Loucy (cell line): Measurements from ENCODE around the gene UVRAG.

Experiments
- H2AFZ ChIP-seq: fragments of 200-600 bp; sonication (generic); 2 replicates; pipeline ENCODE4 v1.6.0; 2016; ENCODE audit warnings: antibody characterized with exemption, mild to moderate bottlenecking, low read length, moderate library complexity
- H3F3A ChIP-seq: fragments of 200-600 bp; 2 replicates; pipeline ENCODE4 v1.6.0; 2016; ENCODE audit warnings: antibody characterized with exemption, low read depth, mild to moderate bottlenecking
- H3K27me3 ChIP-seq: fragments of 200-600 bp; sonication (generic); 2 replicates; pipeline ENCODE4 v1.6.1; 2014; ENCODE audit warnings: low read length, mild to moderate bottlenecking; ENCODE audit not compliant: insufficient read depth, poor library complexity, severe bottlenecking
- H3K36me3 ChIP-seq: fragments of 200-600 bp; sonication (generic); 2 replicates; pipeline ENCODE4 v1.6.1; 2016; ENCODE audit warnings: low read length; ENCODE audit not compliant: insufficient read depth
- H3K4me1 ChIP-seq: fragments of 200-600 bp; sonication (generic); 2 replicates; pipeline ENCODE4 v1.5.1; 2014; ENCODE audit warnings: low read length, mild to moderate bottlenecking; ENCODE audit not compliant: insufficient read depth, poor library complexity, severe bottlenecking
- H3K4me2 ChIP-seq: fragments of 200-600 bp; sonication (generic); 2 replicates; pipeline ENCODE4 v1.6.0; 2014; ENCODE audit warnings: antibody characterized with exemption, low read length, low read depth, mild to moderate bottlenecking; ENCODE audit not compliant: poor library complexity, severe bottlenecking
- H3K4me3 ChIP-seq: fragments of 200-600 bp; sonication (generic); 2 replicates; pipeline ENCODE4 v1.5.1; 2014; ENCODE audit warnings: low read length, mild to moderate bottlenecking, mixed read lengths; ENCODE audit not compliant: poor library complexity, severe bottlenecking
- H3K79me2 ChIP-seq: fragments of 200-600 bp; sonication (generic); 2 replicates; pipeline ENCODE4 v1.6.1; 2014; ENCODE audit warnings: low read length; ENCODE audit not compliant: insufficient read depth
- H3K9ac ChIP-seq: fragments of 200-600 bp; sonication (generic); 2 replicates; pipeline ENCODE4 v1.6.0; 2014; ENCODE audit warnings: mild to moderate bottlenecking, low read depth, low read length, moderate library complexity; ENCODE audit not compliant: poor library complexity, severe bottlenecking
- H3K9me2 ChIP-seq: fragments of 200-600 bp; sonication (generic); replicated peaks from 2 replicates; pipeline ENCODE4 v1.6.1; 2016; ENCODE audit warnings: low read depth, low read length, mixed read lengths
- H3K9me3 ChIP-seq: fragments of 200-600 bp; sonication (generic); 2 replicates; pipeline ENCODE4 v1.6.1; 2014; ENCODE audit warnings: mild to moderate bottlenecking, antibody characterized with exemption, low read length, low read depth; ENCODE audit not compliant: insufficient read depth
- H4K20me1 ChIP-seq: fragments of 200-600 bp; sonication (generic); 2 replicates; pipeline ENCODE4 v1.6.0; 2014; ENCODE audit warnings: antibody characterized with exemption, low read length, mild to moderate bottlenecking; ENCODE audit not compliant: insufficient read depth, poor library complexity, severe bottlenecking
- EZH2phosphoT487 ChIP-seq: fragments of 200-600 bp; IDR thresholded peaks from 2 replicates; pipeline ENCODE4 v1.6.1; 2018; ENCODE audit warnings: antibody characterized with exemption, mild to moderate bottlenecking, moderate library complexity, borderline replicate concordance
- TF ChIP-seq, protein P1 (sequence below): fragments of 200-600 bp; sonication (generic); conservative IDR thresholded peaks from 2 replicates; pipeline ENCODE4 v1.5.1; 2014; ENCODE audit warnings: mild to moderate bottlenecking, antibody characterized with exemption, low read length

Gene UVRAG

GRCh38 chr11:76164861-76165751, 350.1 kb downstream of the UVRAG start:
- H3K4me3 ChIP-seq: no peak overlapping the region
- no peaks in the 10 kb centered on the region for H3K27me3 ChIP-seq

GRCh38 chr11:76166314-76166713, 351.3 kb downstream of the UVRAG start:
- Histone ChIP-seq H3K36me3 (no peaks in the 10 kb centered on the region), H3F3A (no peaks in the 10 kb centered on the region), H3K9ac (no peak overlapping the region), H3K4me3 (no peak overlapping the region), H3K4me2 (no peak overlapping the region), H3K79me2 (no peaks in the 10 kb centered on the region), H3K9me2 (no peaks in the 10 kb centered on the region), H2AFZ (no peak overlapping the region), H3K27me3 (no peaks in the 10 kb centered on the region), H3K9me3 (no peaks in the 10 kb centered on the region), H3K4me1 (no peaks in the 10 kb centered on the region), H4K20me1 (no peaks in the 10 kb centered on the region)
- TF ChIP-seq EZH2phosphoT487: no peak
- TF ChIP-seq, protein P1, sequence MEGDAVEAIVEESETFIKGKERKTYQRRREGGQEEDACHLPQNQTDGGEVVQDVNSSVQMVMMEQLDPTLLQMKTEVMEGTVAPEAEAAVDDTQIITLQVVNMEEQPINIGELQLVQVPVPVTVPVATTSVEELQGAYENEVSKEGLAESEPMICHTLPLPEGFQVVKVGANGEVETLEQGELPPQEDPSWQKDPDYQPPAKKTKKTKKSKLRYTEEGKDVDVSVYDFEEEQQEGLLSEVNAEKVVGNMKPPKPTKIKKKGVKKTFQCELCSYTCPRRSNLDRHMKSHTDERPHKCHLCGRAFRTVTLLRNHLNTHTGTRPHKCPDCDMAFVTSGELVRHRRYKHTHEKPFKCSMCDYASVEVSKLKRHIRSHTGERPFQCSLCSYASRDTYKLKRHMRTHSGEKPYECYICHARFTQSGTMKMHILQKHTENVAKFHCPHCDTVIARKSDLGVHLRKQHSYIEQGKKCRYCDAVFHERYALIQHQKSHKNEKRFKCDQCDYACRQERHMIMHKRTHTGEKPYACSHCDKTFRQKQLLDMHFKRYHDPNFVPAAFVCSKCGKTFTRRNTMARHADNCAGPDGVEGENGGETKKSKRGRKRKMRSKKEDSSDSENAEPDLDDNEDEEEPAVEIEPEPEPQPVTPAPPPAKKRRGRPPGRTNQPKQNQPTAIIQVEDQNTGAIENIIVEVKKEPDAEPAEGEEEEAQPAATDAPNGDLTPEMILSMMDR: no peak

More at GRCh38 chr11:76164861-76165751, 350.1 kb downstream of the UVRAG start:
- H3K4me1 ChIP-seq: no peaks in the 10 kb centered on the region
- no peaks in the 10 kb centered on the region for H3K36me3 ChIP-seq
- no peak for TF ChIP-seq EZH2phosphoT487
- TF ChIP-seq, protein P1: no peak
- no peaks in the 10 kb centered on the region for H3K9me2 ChIP-seq
- no peaks in the 10 kb centered on the region for H3K79me2 ChIP-seq
- H3F3A ChIP-seq: no peaks in the 10 kb centered on the region
- no peak overlapping the region for H3K4me2 ChIP-seq
- H4K20me1 ChIP-seq: no peaks in the 10 kb centered on the region
- H3K9me3 ChIP-seq: no peaks in the 10 kb centered on the region
- no peak overlapping the region for H2AFZ ChIP-seq
- no peak overlapping the region for H3K9ac ChIP-seq

DNA sequence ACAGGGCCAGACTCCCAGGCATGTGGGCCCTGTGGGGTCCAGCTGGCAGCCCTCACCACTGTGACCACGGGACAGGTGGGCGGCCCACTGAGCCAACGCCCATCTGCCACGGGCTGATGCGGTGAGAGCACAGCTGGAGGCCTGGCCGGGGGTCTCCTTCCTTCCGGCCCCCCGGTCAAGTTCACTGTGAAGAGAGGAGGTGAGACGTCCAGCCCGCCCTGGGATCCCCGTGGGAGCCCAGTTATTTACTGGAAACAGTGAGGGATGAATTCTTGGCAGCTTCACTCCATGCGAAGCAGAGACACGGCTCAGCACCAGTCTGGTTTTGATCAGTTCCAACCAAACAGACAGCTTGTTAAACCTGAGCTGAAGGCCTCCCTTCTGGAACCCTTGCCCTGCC, 352.6 kb downstream of the UVRAG start:
- Histone ChIP-seq H3K4me2 (no peak overlapping the region), H3K27me3 (no peaks in the 10 kb centered on the region)
- TF ChIP-seq EZH2phosphoT487: no peak
- TF ChIP-seq, protein P1: no peak

More for the DNA sequence above, 352.6 kb downstream of the UVRAG start:
- no peaks in the 10 kb centered on the region for H4K20me1 ChIP-seq
- no peaks in the 10 kb centered on the region for H3K36me3 ChIP-seq
- H3K4me1 ChIP-seq: no peaks in the 10 kb centered on the region
- H3K9me3 ChIP-seq: no peaks in the 10 kb centered on the region
- no peak overlapping the region for H3K9ac ChIP-seq
- no peaks in the 10 kb centered on the region for H3F3A ChIP-seq
- no peaks in the 10 kb centered on the region for H3K79me2 ChIP-seq
- H3K9me2 ChIP-seq: no peaks in the 10 kb centered on the region
- no peak overlapping the region for H2AFZ ChIP-seq
- no peak overlapping the region for H3K4me3 ChIP-seq
